Stimulated activated CD4-positive, alpha-beta T cell treated with anti-CD3 and anti-CD28 coated beads, Interleukin-15, amount 100 ng/mL, for 24 hours (primary cell): ENCODE results near the gene FBXL17.

Experiments
- DNase-seq: peaks from one replicate; pipeline ENCODE4 v3.0.0-alpha.2; 2020

The FBXL17 gene

DNA sequence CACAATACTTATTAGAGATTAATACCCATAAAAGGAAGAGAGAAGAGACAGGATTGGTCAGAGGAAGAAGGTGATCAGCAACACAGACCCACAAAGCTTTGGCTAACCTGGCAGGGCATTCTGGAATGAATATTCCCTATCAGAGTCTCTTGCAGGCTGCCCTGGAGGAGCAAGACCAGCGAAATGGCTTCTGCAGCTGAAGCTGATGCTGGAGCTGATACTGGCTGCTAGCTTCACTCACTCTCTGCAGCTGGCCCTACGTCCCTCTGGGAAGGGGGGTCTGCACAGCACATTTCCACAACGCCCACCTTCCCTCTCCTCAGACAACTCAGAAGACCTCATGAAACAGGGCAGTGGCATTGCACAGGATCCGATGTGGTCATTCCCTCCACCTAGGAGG is 541.3 kb downstream of the FBXL17 start:
- DNase-seq, result no peak

DNA sequence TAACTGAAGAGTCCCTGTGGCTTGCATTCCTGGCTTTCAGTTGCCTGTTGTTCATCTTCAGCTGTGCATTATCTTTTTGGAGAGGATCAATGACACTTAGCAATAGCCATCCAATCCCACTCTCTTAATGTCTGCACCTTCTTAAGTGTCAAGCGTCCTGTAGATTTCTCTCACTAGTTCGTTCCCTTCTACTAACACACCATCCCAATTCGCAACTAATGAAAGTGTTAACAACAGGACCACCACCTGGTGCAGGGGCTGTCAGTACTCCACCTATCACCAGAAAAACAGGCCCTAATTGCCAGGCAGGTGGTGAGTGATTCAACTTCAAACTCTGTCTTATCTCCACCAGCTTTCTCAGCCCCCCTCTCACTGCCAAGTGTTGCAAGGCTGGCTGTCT is 541.7 kb downstream of the FBXL17 start:
- no peak for DNase-seq

DNA sequence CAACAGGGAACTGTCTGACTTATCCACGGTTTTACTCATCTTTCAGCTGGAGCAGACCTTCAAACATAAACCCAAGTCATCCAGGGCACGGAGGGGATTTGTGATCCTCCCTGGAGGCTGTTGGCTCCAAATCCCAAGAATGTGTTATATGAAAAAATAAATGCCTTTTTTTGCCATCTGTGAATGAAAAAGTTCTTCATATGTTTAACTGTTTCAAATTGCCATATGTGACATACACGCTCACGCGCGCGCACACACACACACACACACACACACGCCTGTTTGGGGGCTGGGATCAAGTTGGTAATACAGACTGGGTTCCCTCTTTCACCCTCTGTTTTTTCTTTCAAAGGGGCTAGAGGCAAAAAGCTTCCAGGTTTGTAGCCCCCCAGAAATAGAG is 546.8 kb downstream of the FBXL17 start:
- DNase-seq, result no peak

DNA sequence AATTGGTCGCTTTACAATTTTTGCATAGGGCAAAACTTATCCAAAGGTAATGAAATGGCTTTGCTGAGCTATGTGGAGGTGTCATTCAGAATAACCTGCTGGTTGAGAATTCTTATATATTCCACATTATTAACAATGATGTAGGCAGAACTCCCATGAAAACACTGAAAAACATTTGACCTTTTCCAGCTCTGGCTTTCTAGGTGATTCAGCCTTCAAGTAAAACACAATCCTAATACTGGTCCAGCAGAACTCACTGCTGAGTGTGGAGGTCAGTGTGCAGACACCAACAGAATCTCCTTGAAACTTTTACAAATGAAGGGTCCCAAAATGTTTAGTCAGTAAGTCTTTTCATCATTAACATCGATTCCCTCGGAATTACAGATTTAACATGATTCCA is 549.2 kb downstream of the FBXL17 start:
- DNase-seq, result no peak

DNA sequence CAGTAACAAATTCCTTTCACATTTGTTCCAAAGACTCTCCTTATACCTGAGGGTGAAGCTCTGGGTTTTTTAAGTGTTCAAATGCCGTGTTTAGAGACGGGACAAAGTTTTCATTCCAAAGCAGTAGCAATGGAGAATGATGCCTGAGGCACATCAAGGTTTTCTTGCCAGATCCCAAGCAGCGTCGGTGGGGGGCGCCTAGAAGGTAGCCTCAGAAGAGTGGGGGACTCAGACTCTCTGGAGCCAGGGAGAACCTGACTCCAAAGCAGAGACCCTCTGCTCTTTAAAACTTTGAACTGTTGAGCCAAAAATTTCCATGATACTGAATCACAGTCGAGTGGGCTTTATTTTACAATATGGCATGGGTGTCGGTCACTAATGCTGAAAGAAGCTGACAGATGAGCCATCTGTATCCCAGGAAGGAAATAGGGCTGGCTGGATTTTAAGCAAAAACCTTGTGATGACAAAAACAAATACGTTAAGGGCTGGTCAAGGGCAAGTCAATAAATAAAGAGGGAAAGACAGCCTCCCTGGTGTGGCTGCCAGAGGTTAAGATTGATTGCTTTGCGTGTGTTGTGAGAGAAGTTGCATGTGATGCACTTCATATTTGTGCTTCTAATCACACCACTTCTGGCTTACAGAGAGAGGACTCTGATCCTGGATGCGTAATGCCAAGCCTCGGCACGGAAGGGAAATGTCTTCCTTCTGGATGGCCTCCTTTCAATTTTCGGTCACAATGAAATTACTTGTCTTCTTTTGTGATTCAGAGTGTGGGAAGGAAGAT is 550.1 kb downstream of the FBXL17 start:
- DNase-seq, result no peak

DNA sequence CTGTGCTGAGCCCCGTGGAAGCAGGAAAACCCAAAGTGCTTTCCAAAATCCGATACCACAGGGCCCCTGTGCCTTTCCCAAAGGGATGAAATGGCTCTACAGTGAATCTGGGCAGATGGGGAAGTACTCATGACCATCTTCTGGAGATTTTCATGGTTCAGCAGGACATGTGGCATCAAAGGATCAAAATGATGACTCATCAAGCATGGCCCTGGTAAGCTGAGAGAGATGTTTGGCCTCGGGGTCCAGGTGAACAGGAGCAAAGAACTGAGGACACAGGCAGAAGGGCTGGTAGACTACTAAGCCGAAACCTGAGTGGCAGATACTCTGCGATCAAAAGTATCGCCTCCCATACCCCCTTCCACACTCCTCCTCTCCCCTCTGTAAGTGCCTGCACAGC is 551.1 kb downstream of the FBXL17 start:
- no peak for DNase-seq

DNA sequence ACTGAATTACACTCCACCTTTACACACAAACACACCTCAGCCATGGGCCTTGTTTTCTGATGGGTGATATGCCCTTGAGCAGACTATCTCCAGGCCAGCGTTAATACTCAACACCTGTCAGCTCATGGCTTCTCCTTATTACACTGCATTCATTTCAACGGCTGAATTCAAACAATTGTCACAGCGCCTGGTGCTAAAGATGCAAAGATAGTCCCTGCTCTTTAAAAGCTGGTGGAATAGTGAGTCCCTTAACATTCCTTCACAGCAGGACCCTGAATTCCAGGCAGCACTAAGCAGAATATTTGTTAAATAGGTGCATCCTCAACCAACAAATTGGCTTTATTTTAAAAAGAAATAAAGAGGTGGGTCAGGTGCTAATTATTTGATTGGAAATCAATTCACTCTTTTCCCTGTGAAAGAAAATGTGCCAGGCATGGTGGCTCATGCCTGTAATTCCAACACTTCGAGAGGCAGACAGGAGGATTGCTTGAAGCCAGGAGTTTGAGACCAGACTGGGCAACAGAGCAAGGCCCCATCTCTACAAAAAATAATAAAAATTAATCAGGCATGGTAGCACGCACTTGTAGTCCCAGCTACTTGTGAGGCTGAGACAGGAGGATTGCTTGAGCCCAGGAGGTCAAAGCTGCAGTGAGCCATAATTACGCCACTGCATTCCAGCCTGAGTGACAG is 555.4 kb downstream of the FBXL17 start:
- no peak for DNase-seq

DNA sequence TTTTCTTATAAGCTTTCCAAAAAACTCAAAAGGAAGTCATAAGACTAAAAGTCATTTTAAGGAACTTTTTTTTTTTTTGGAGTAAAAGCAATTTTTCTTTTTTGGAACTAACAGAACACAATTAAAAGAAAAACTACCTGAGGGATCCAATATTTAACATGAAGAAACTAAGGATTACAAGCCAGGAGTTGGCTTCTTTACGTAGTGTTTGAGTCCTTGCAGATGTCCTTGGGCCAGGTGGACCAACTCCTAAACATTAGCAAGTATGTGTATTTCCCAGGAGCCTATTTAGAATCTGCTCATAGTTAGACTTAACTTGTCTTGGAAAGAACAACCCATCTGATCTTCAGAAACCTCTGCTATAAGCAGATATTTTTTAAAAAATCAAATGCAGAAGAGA is 557.1 kb downstream of the FBXL17 start:
- no peak for DNase-seq

DNA sequence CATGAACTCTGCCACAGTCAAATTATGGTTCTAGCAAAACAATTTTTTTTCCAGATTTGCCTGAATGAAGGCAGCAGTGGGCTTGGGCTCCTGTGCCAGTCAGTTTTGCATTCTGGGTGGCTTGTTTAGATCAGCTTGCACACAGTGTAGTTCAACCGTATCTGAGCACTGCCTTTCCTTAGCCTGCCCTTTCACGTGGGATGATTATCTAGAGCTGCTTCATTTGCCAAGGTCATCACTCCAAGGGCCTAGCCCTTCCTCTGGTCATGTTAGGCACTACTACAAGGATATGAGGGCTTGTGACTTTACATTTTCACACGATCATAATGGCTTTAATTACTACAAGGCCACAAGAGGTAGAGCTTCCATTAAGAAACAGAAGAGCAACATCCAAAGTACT is 560.6 kb downstream of the FBXL17 start:
- DNase-seq, result no peak

DNA sequence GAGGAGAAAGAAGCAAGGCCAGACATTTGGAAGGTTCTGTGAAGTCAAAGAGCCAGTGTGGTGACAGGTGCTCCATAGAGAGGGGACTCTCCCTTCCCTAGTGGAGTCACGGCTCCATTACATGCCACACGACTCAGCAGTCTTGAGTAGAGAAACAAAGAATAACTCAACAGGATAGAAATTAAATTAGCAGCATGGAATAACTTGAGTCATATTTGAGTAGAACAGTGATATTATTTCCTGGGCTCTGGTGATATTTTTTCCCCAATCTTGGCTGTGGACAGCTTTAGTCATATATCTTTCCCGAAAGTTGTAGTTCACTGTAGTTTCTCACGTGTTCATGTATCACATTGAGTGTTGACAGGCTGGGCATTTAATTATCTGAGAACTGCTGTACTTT is 561.5 kb downstream of the FBXL17 start:
- no peak for DNase-seq

DNA sequence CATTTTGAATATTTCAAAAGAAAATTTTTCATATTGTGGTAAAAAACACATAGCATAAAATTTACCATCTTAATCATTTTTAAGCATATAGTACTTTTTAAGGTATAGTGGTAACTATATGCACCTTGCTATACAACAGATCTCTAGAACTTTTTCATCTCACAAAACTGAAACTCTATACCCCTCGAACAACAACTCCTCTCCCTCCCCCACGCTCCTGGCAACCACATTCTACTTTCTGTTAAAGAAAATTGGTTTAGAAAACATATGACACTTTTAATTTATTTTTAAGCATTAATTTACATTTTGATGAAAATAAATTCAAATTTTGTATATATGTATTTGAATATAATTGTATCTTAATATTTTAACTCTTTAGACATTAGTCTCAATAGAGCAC is 563.9 kb downstream of the FBXL17 start:
- no peak for DNase-seq

DNA sequence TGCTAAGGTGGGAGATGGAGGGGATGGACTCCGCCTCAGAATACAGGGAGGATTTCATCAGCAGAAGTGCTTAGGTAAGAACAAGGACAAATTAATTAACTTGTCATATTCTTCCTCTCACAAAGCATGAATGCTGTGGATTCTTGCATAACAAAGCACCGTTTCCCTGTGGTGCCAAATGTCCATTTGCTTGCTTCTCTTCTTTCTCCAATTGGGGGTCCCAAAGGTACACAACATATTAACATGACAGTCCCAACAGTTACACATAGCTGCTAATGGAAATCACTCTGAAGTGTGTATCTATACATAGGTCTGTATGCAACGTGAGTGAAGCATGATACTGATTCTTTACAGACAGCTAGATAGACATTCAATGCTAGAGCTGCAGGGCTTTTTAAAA is 564.5 kb downstream of the FBXL17 start:
- no peak for DNase-seq

DNA sequence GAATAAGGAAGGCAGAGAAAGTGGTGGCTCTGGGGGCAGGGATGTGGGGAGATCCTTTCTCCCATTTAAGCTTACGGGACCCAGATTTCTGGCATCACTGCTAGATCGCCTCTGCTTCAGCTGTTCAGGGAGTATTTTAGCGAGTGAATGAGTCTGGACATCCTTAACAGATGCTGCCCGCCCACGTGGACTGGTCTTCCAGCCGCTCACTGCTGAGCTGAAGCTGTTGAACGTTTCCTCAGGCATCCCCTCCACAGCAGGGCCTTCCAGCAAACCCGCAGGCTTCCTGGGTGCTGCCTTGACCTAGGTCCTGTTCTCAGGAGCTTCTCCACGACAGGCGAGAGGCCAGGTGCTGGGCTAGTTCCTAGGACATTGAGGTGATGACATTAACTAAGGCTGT is 566.8 kb downstream of the FBXL17 start:
- DNase-seq, result no peak

DNA sequence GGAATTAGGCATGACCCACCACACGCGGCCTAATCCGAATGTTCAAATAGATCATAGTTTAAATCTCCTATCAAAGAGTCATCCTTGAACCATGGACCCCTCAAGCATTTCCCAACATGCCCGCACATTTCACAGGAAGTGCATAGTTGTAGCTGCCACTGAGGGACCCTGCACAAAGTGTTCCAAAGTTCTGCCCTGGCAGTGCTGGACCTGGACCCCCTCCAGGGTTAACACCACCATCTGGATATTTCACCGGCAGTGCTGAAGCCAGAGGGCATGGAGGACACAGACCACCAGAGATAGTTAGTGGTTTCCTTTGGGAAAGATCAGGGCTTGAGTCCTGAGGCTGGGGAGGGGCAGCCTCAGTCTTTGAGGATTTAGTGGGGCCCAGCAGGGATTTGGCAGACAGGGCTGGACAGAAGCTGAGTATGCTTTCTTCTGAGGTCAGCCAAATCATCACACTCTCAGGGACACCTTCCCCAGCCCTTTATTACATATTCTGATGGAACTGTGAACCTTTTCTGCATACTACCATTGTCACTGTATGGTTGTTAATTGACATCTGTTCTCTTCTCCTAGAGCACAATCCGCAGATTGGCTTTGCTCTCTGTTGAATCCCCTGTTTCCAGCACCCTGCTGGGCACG is 567.6 kb downstream of the FBXL17 start:
- no peak for DNase-seq

DNA sequence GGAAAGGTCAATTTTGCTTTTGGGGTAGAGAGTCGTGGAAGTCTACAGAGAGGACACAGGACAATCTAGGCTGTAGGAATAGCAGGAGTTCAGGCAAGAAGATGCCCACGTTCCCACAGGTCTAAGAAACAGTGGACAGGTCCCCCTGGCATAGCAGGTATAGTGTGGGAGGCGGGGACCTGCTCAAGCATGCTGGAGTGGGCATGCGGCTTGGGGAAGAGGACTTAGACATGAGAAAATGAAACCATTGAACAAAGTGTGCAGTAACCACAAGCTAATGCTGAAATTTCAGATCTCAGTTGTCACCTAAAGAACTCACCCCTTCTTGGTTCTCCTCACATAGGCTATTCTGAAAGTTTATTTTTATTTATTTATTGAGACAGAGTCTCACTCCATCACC is 568.3 kb downstream of the FBXL17 start:
- DNase-seq, result no peak

DNA sequence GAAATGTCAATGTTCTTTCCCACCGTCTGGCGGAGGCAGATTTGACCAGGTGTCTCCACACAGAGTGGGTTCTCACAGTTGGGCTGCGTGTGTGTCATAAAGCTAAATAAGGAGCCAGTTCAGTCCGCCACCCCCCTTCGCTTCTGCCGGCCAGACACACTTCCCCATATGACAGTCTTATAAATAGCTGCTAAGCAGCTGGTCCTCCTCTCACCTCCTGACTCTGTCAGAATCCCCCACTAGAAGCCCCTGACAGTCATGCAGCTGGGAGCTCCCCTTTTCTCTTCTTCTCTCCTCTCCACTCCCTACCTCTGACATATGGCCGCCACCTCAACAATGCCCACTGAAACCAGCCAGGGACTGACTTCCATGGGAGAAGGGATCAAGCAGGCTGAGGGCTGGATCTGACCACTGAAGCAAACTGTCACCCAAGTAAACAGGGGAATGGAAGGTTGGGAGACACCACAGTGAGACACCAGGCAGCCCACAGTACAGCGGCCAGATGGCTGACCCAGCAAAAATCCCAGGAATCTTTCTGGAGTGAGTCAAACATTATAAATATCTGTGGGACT is 569.2 kb downstream of the FBXL17 start:
- DNase-seq, result no peak

DNA sequence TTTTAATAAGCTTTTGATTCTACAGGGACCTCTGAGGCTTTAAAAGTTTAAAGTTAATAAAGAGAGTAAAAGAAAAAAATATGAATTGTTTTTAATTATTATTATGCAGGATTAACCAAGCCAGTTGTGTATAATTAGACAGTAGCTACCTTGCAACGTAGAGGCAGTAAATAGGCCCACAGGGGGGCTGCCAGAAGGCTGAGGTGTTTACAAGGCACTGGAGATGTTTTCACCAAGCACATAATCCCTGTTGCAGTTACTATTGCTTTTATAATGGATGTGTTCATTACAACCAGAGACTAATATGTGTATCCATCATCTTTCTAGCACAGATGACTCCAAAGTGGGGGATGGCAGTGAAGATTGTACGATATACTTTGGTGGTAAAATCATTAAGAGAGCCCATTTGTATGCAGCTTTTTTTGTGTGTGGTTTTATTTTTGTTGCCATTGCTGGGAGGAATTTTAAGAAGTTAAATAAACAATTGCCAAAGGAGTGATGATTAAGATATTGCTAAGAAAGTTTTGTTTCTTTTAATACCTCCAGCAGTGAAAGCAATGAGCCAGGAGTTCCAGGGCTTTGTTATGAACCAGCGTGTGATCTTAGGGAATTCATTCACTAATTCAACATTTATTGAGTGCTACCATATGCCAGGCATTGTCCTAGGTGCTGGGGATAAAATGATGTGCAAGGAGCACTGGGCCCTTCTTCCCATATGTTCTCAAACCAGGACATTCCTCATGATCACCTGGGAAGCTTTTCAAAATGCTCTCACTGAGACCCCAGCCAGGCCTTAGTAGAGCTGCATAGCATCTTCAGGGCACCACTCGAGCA is 572.5 kb downstream of the FBXL17 start:
- no peak for DNase-seq
